ENCODE measurements around the gene TTPAL. TPM values are rescaled to one million over a fixed set of nuclear protein-coding genes. Genes with fewer than 3 reads are reported as not detected.
"Not testable (repeated sequence)": the region's sequence is repeated elsewhere in the genome, so short reads cannot be mapped to it uniquely, and the experiment has no call there.

The TTPAL gene
- total RNA-seq, 3 donors from 2014 or later (not counting 1 experiment from before 2014, with no cell fraction given) = 17.2 to 22.9 (median 22.5) TPM

DNA sequence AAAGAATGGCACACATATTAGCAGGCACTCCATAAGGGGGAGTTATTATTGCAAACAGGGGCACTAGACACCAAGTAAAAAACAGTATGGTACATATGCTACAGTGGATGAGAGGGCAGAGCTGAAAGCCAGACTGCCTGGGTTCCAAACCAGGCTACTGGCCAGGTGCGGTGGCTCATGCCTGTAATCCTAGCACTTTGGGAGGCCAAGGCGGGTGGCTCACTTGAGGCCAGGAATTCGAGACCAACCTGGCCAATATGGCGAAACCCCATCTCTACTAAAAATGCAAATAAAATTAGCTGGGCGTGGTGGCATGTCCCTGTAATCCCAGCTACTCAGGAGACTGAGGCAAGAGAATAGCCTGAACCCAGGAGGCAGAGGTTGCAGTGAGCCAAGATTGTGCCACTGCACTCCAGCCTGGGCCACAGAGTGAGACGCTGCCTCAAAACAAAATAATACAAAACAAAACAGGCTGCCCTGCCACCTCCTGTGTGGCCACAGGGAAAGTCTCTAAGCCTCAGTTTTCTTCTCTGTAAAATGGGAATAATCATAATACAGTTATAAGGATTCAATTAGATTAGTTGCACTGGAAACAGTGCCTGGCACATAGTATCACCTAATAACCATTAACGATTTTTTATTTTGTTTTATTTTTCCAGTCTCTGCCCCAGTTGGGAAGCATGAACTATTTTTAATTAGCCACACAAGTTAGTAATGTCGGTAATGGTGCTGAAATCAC is 7.5 kb upstream of the TTPAL start:
- H3K9me3 ChIP-seq (ENCODE audit: control insufficient read depth, insufficient read depth, low read length) = no peaks in the 10 kb centered on the region
- Mint-ChIP-seq H3K9me3 (no peaks in the 10 kb centered on the region), H3K4me3 (no peak overlapping the region), H3K4me1 (no peaks in the 10 kb centered on the region), H3K27ac (no peak overlapping the region), H3K27me3 (ENCODE audit: low read depth in 2 of 2) (peaks cover 0 to 3% of the 10 kb centered on the region in 2 donors), H3K36me3 (no peaks in the 10 kb centered on the region)
- WGBS (ENCODE audit: insufficient coverage) = 91% methylated on average over 8 of the region's 8 CpGs
- intact Hi-C loops (cut with micrococcal nuclease) = loop anchor here (10.0 kb wide), 1 partner anchor 253 kb away; the partner anchor contains the start of gene OSER1
- TF ChIP-seq CTCF (IDR thresholded peaks at IDR 0.05) = no peak
- H3K4me1 ChIP-seq (ENCODE audit: control insufficient read depth, insufficient read depth, low read length) = no peaks in the 10 kb centered on the region
- no peak overlapping the region for H3K4me3 ChIP-seq (ENCODE audit: low read length)
- H3K36me3 ChIP-seq (ENCODE audit: control insufficient read depth, insufficient read depth, low read length) = no peaks in the 10 kb centered on the region
- H3K27me3 ChIP-seq (ENCODE audit: control insufficient read depth, insufficient read depth, low read length) = no peaks in the 10 kb centered on the region
- H3K27ac ChIP-seq (ENCODE audit: low read length) = no peak overlapping the region
- DNase-seq (no peak), ATAC-seq (no peak)

GRCh38 chr20:44470327-44470726 is 5.3 kb upstream of the TTPAL start:
- DNase-seq (no peak), ATAC-seq (no peak)
- Mint-ChIP-seq H3K27me3 (ENCODE audit: low read depth in 2 of 2) (peaks cover 0 to 3% of the 10 kb centered on the region in 2 donors), H3K27ac (no peak overlapping the region), H3K4me1 (peaks cover 7 to 8% of the 10 kb centered on the region in 2 donors), H3K9me3 (no peaks in the 10 kb centered on the region), H3K4me3 (no peak overlapping the region), H3K36me3 (no peaks in the 10 kb centered on the region)
- Histone ChIP-seq H3K27me3 (ENCODE audit: control insufficient read depth, insufficient read depth, low read length) (no peaks in the 10 kb centered on the region), H3K4me1 (ENCODE audit: control insufficient read depth, insufficient read depth, low read length) (peaks cover 5% of the 10 kb centered on the region), H3K4me3 (ENCODE audit: low read length) (no peak overlapping the region), H3K36me3 (ENCODE audit: control insufficient read depth, insufficient read depth, low read length) (no peaks in the 10 kb centered on the region), H3K9me3 (ENCODE audit: control insufficient read depth, insufficient read depth, low read length) (no peaks in the 10 kb centered on the region), H3K27ac (ENCODE audit: low read length) (no peak overlapping the region)
- no peak for TF ChIP-seq CTCF (IDR thresholded peaks at IDR 0.05)
- intact Hi-C loops (cut with micrococcal nuclease) = no loop called here
- WGBS (ENCODE audit: insufficient coverage) = 78% methylated on average over 5 of the region's 5 CpGs

DNA sequence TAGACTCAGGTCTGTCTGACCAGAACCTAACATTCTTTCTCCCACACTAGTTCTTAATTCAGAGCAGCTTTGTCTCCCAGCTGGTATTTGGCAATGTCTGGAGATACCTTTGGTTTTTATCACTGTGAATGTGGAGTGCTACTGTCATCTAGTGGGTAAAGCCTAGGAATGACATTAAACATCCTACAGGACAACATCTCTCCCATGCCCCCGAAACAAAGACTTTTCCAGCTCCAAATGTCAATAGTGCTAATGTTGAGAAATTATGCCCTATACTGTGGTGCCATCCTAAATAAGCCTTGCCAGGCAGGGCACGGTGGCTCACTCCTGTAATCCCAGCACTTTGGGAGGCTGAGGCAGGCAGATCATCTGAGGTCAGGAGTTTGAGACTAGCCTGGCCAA is 4.2 kb upstream of the TTPAL start:
- H3K9me3 Mint-ChIP-seq = no peaks in the 10 kb centered on the region
- Histone ChIP-seq H3K27ac (ENCODE audit: low read length) (no peak overlapping the region), H3K4me3 (ENCODE audit: low read length) (no peak overlapping the region), H3K9me3 (ENCODE audit: control insufficient read depth, insufficient read depth, low read length) (no peaks in the 10 kb centered on the region), H3K4me1 (ENCODE audit: control insufficient read depth, insufficient read depth, low read length) (peaks cover 14% of the 10 kb centered on the region), H3K36me3 (ENCODE audit: control insufficient read depth, insufficient read depth, low read length) (no peaks in the 10 kb centered on the region), H3K27me3 (ENCODE audit: control insufficient read depth, insufficient read depth, low read length) (no peaks in the 10 kb centered on the region)
- H3K27ac Mint-ChIP-seq = no peak overlapping the region
- TF ChIP-seq CTCF (IDR thresholded peaks at IDR 0.05) = no peak
- intact Hi-C loops (cut with micrococcal nuclease) = no loop called here
- ATAC-seq (no peak), DNase-seq (no peak)
- peaks cover 0 to 3% of the 10 kb centered on the region in 2 donors for H3K27me3 Mint-ChIP-seq (ENCODE audit: low read depth in 2 of 2)
- WGBS (ENCODE audit: insufficient coverage) = 69% methylated on average over 2 of the region's 2 CpGs
- no peak overlapping the region for H3K4me3 Mint-ChIP-seq
- no peaks in the 10 kb centered on the region for H3K36me3 Mint-ChIP-seq
- peaks cover 18 to 19% of the 10 kb centered on the region in 2 donors for H3K4me1 Mint-ChIP-seq

DNA sequence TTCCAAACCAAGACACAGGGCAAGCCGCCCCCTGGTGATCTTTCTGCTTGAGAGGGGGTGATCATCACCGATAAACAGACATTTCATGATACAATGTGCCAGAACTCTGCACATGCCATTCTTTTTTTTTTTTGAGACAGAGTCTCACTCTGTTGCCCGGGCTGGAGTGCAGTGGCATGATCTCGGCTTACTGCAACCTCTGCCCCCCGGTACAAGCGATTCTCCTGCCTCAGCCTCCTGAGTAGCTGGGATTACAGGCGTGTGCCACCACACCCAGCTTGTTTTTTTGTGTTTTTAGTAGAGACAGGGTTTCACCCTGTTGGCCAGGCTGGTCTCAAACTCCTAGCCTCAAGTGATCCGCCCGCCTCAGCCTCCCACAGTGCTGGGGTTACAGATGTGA is 3.4 kb upstream of the TTPAL start:
- 91% methylated on average over 9 of the region's 9 CpGs for WGBS (ENCODE audit: insufficient coverage)
- H3K27me3 ChIP-seq (ENCODE audit: control insufficient read depth, insufficient read depth, low read length); DNase-seq; H3K27ac Mint-ChIP-seq; H3K36me3 ChIP-seq (ENCODE audit: control insufficient read depth, insufficient read depth, low read length); intact Hi-C loops (cut with micrococcal nuclease); H3K27ac ChIP-seq (ENCODE audit: low read length); ATAC-seq; H3K36me3 Mint-ChIP-seq; H3K4me3 Mint-ChIP-seq; H3K9me3 Mint-ChIP-seq; H3K9me3 ChIP-seq (ENCODE audit: control insufficient read depth, insufficient read depth, low read length); H3K4me3 ChIP-seq (ENCODE audit: low read length); H3K27me3 Mint-ChIP-seq (ENCODE audit: low read depth in 2 of 2): not testable (repeated sequence)
- peaks cover 15% of the 10 kb centered on the region for H3K4me1 ChIP-seq (ENCODE audit: control insufficient read depth, insufficient read depth, low read length)
- peaks cover 26% of the 10 kb centered on the region in 2 donors for H3K4me1 Mint-ChIP-seq

Data from natural killer cell (primary cell).